PC-9 (cell line): Measurements from ENCODE around the gene CHMP2B. TPM values are rescaled to one million over a fixed set of nuclear protein-coding genes. Genes with fewer than 3 reads are reported as not detected.

Source experiments
- BruUV-seq: library from RNA; stranded (reverse); fragments of 400-500 nt; replicated peaks from 2 replicates; lab custom pipeline; 2021; lab: Mats Ljungman, UMichigan
- CTCF ChIA-PET: fragments of 300-600 bp; sonication (Branson Sonifier 250); formaldehyde crosslinking; loops from one replicate; lab custom pipeline; 2022; ENCODE audit warnings: antibody characterized with exemption; lab: Charles Lee
- POLR2A ChIA-PET: fragments of 300-600 bp; sonication (Branson Sonifier 250); formaldehyde crosslinking; loops from one replicate; lab custom pipeline; 2022; ENCODE audit warnings: antibody characterized with exemption; ENCODE audit not compliant: unreplicated experiment; lab: Charles Lee
- DNase-seq, 2 experiments: peaks; one replicate each; pipeline versions ENCODE4 v3.0.0 to v3.0.0-alpha.2; 2015 to 2022; ENCODE audit warnings: mixed read lengths in 1 of 2
- H2AFZ ChIP-seq: fragments of 200-600 bp; sonication (generic); 2 replicates; pipeline ENCODE4 v1.8.1; 2017; ENCODE audit warnings: antibody characterized with exemption
- H3F3A ChIP-seq: fragments of 200-600 bp; sonication (generic); 2 replicates; pipeline ENCODE4 v1.8.1; 2017; ENCODE audit warnings: antibody characterized with exemption, mild to moderate bottlenecking, low read depth; ENCODE audit not compliant: insufficient read depth
- H3K27ac ChIP-seq: fragments of 200-600 bp; sonication (generic); 2 replicates; pipeline ENCODE4 v1.6.1; 2016; ENCODE audit warnings: mixed run types
- H3K27me3 ChIP-seq: fragments of 200-600 bp; sonication (generic); 2 replicates; pipeline ENCODE4 v1.6.1; 2016; ENCODE audit warnings: low read depth, mixed run types; ENCODE audit not compliant: insufficient read depth
- H3K36me3 ChIP-seq: fragments of 200-600 bp; sonication (generic); 2 replicates; pipeline ENCODE4 v1.6.1; 2016; ENCODE audit warnings: low read depth, mixed run types
- H3K4me1 ChIP-seq: fragments of 200-600 bp; sonication (generic); replicated peaks from 2 replicates; pipeline ENCODE4 v1.6.1; 2016; ENCODE audit warnings: mixed run types; ENCODE audit not compliant: insufficient read depth
- H3K4me2 ChIP-seq: fragments of 200-600 bp; sonication (generic); 2 replicates; pipeline ENCODE4 v1.6.1; 2017; ENCODE audit warnings: mixed run types
- H3K4me3 ChIP-seq: fragments of 200-600 bp; sonication (generic); 2 replicates; pipeline ENCODE4 v1.6.1; 2016; ENCODE audit warnings: mixed run types
- H3K79me2 ChIP-seq: fragments of 200-600 bp; sonication (generic); 2 replicates; pipeline ENCODE4 v1.6.1; 2017; ENCODE audit warnings: low read depth, mixed run types
- H3K9me2 ChIP-seq: fragments of 200-600 bp; sonication (generic); 2 replicates; pipeline ENCODE4 v1.8.1; 2017; ENCODE audit warnings: mild to moderate bottlenecking; ENCODE audit not compliant: insufficient read depth
- H3K9me3 ChIP-seq: fragments of 200-600 bp; sonication (generic); 2 replicates; pipeline ENCODE4 v1.8.1; 2016; ENCODE audit warnings: low read depth; ENCODE audit not compliant: insufficient read depth
- H4K20me1 ChIP-seq: fragments of 200-600 bp; sonication (generic); 2 replicates; pipeline ENCODE4 v1.8.1; 2017; ENCODE audit not compliant: insufficient read depth
- EZH2 ChIP-seq: fragments of 200-600 bp; sonication (generic); IDR thresholded peaks from 2 replicates; pipeline ENCODE4 v1.8.0; 2017; ENCODE audit warnings: antibody characterized with exemption, low read depth
- intact Hi-C: fragments of 100-400 bp; cut with micrococcal nuclease; formaldehyde crosslinking; loops from one replicate; pipeline ENCODE4 v1.10.0; 2022; ENCODE audit not compliant: unreplicated experiment
- total RNA-seq: library from RNA; stranded (reverse); gene quantifications from 2 replicates; pipeline ENCODE4 v1.2.3, GENCODE V29; 2021
- TF ChIP-seq, protein P1 (sequence below): fragments of 200-600 bp; sonication (generic); conservative IDR thresholded peaks from 2 replicates; pipeline ENCODE4 v1.6.1; 2017; ENCODE audit warnings: mixed run types, antibody characterized with exemption, mild to moderate bottlenecking, moderate library complexity

Gene CHMP2B
- total RNA-seq, 1 experiment from 2014 or later: 54.6 TPM

DNA sequence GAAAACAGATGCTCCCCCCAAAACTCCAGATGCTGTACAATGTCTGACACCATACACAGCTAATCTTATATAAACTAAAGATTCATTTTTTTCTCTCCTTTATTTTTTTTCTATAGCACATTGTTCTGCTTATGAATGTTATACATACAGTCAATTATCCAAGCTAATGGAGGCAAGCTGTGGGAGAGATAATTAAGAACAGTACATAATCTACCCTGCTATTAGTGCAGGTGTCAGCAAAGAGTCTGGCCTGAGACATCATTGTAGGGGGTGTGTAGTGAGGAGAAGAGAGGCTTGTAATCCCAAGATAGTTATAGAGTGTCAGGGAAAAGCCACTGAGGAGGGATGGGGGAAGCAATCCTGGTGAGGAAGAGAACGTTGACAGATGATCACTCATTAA is 25.4 kb upstream of the CHMP2B start:
- BruUV-seq: no TSS peak
- H3K4me3 ChIP-seq: no peak overlapping the region
- intact Hi-C loops: no loop called here

GRCh38 chr3:87203809-87204208 is 23.3 kb upstream of the CHMP2B start:
- no peak overlapping the region for H3K4me2 ChIP-seq
- no peak for TF ChIP-seq EZH2
- TF ChIP-seq, protein P1, sequence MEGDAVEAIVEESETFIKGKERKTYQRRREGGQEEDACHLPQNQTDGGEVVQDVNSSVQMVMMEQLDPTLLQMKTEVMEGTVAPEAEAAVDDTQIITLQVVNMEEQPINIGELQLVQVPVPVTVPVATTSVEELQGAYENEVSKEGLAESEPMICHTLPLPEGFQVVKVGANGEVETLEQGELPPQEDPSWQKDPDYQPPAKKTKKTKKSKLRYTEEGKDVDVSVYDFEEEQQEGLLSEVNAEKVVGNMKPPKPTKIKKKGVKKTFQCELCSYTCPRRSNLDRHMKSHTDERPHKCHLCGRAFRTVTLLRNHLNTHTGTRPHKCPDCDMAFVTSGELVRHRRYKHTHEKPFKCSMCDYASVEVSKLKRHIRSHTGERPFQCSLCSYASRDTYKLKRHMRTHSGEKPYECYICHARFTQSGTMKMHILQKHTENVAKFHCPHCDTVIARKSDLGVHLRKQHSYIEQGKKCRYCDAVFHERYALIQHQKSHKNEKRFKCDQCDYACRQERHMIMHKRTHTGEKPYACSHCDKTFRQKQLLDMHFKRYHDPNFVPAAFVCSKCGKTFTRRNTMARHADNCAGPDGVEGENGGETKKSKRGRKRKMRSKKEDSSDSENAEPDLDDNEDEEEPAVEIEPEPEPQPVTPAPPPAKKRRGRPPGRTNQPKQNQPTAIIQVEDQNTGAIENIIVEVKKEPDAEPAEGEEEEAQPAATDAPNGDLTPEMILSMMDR: no peak
- no peak overlapping the region for H2AFZ ChIP-seq
- H4K20me1 ChIP-seq: no peaks in the 10 kb centered on the region
- BruUV-seq: no TSS peak
- no peak overlapping the region for H3K27ac ChIP-seq
- H3K36me3 ChIP-seq: no peaks in the 10 kb centered on the region
- ChIA-PET POLR2A (no interaction called here), CTCF (no interaction called here)
- DNase-seq: no peak
- intact Hi-C loops: no loop called here
- no peaks in the 10 kb centered on the region for H3K79me2 ChIP-seq
- peaks cover 10% of the 10 kb centered on the region for H3K9me3 ChIP-seq
- peaks cover 37% of the 10 kb centered on the region for H3F3A ChIP-seq
- H3K27me3 ChIP-seq: no peaks in the 10 kb centered on the region
- H3K9me2 ChIP-seq: no peaks in the 10 kb centered on the region; the same call in 1 of the 2 replicates
- H3K4me1 ChIP-seq: peaks cover 33% of the 10 kb centered on the region
- H3K4me3 ChIP-seq: no peak overlapping the region

More for the DNA sequence above, 25.4 kb upstream of the CHMP2B start:
- ChIA-PET CTCF (no interaction called here), POLR2A (no interaction called here)
- TF ChIP-seq EZH2: no peak
- TF ChIP-seq, protein P1: no peak
- Histone ChIP-seq H3K4me2 (no peak overlapping the region), H3K27ac (no peak overlapping the region), H3K9me2 (no peaks in the 10 kb centered on the region; the same call in 1 of the 2 replicates), H3K9me3 (peaks cover 18% of the 10 kb centered on the region; the same call in 1 of the 2 replicates), H2AFZ (no peak overlapping the region), H3K79me2 (no peaks in the 10 kb centered on the region), H3K36me3 (no peaks in the 10 kb centered on the region), H4K20me1 (no peaks in the 10 kb centered on the region), H3F3A (peaks cover 23% of the 10 kb centered on the region), H3K27me3 (no peaks in the 10 kb centered on the region), H3K4me1 (peaks cover 15% of the 10 kb centered on the region)
- DNase-seq: no peak

GRCh38 chr3:87206070-87206469 is 21.0 kb upstream of the CHMP2B start:
- intact Hi-C loops: loop anchor here (1.0 kb wide), 1 partner anchor 21 kb away; the partner anchor contains the start of gene CHMP2B
- BruUV-seq: no TSS peak
- Histone ChIP-seq H3F3A (peaks cover 38% of the 10 kb centered on the region), H3K27ac (peak overlapping the region; percentile 60), H3K79me2 (no peaks in the 10 kb centered on the region), H2AFZ (no peak overlapping the region), H3K4me3 (no peak overlapping the region), H3K4me1 (peaks cover 33% of the 10 kb centered on the region), H3K36me3 (no peaks in the 10 kb centered on the region), H3K9me3 (peaks cover 18% of the 10 kb centered on the region), H4K20me1 (no peaks in the 10 kb centered on the region), H3K27me3 (no peaks in the 10 kb centered on the region), H3K9me2 (no peaks in the 10 kb centered on the region), H3K4me2 (peak overlapping the region; percentile 46; the same call in 1 of the 2 replicates)
- peak; percentile 30 to 98 for DNase-seq
- CTCF ChIA-PET: no interaction called here
- TF ChIP-seq EZH2: no peak
- TF ChIP-seq, protein P1: no peak
- POLR2A ChIA-PET: interaction anchor here (0.6 kb wide), 1 partner anchor 21 kb away, joined by 3 read pairs; the partner anchor contains the start of gene CHMP2B
